Right ventricle myocardium superior (tissue), 1 donor: ENCODE data around the gene ACBD7. TPM values are rescaled to one million over a fixed set of nuclear protein-coding genes. Genes with fewer than 3 reads are reported as not detected.

ENCODE experiments used
- ATAC-seq: fragments of 200-7000 bp; cut with Tn5 transposase; one replicate; pipeline ENCODE4 v1.9.1; 2020; ENCODE audit warnings: mild to moderate bottlenecking; ENCODE audit not compliant: poor library complexity
- DNase-seq: peaks from one replicate; pipeline ENCODE4 v3.0.0-alpha.2; 2020
- intact Hi-C: fragments of 100-400 bp; cut with DNase I; formaldehyde crosslinking; loops from one replicate; pipeline ENCODE4 v1.11.2; 2022
- total RNA-seq: library from RNA; stranded (reverse); fragmentation: NEBNext Ultra II Directional; extraction: Animal tissue kit (Norgen Biotek cat#: 25700); gene quantifications from one replicate; pipeline ENCODE4 v1.2.1, GENCODE V29; 2021
- donor health status: DM: no; HTN: yes; CAD: no; lungs with severe emphysema.

The ACBD7 gene
- total RNA-seq, 1 donor from 2014 or later: not detected

GRCh38 chr10:15097011-15097812 lies 8.6 kb upstream of the ACBD7 start, which contains the start of gene RPP38:
Gene RPP38 (plus strand): TSS chr10:15097355. CDS start chr10:15103315, 5,960 bp downstream.
- DNase-seq: peak; percentile 98
- peak; percentile 99 for ATAC-seq
- intact Hi-C loops: loop anchor here (10.0 kb wide), 1 partner anchor 142 kb away; the partner anchor contains the start of genes DCLRE1C and MEIG1

GRCh38 chr10:15096661-15097010 lies 8.1 kb upstream of the ACBD7 start:
- ATAC-seq (peak; percentile 11), DNase-seq (no peak)
- intact Hi-C loops: loop anchor here (10.0 kb wide), 1 partner anchor 142 kb away; the partner anchor contains the start of genes DCLRE1C and MEIG1

- ATAC-seq: no peak
- intact Hi-C loops: loop anchor here (10.0 kb wide), 1 partner anchor 138 kb away; the partner anchor contains the start of genes DCLRE1C and MEIG1
- DNase-seq: no peak
Observed at GRCh38 chr10:15092855-15093408, 4.4 kb upstream of the ACBD7 start.

GRCh38 chr10:15091418-15091817 lies 2.8 kb upstream of the ACBD7 start:
- DNase-seq (no peak), ATAC-seq (no peak)
- intact Hi-C loops: loop anchor here (10.0 kb wide), 1 partner anchor 137 kb away; the partner anchor contains the start of genes DCLRE1C and MEIG1

GRCh38 chr10:15084502-15084922 lies 4.1 kb downstream of the ACBD7 start:
- peak; percentile 67 for ATAC-seq
- intact Hi-C loops: no loop called here

GRCh38 chr10:15083674-15084501 lies 4.7 kb downstream of the ACBD7 start:
- intact Hi-C loops: no loop called here
- ATAC-seq (no peak), DNase-seq (no peak)

More at GRCh38 chr10:15084502-15084922, 4.1 kb downstream of the ACBD7 start:
- no peak for DNase-seq

GRCh38 chr10:15075421-15075820 lies 13.2 kb downstream of the ACBD7 start:
- ATAC-seq: no peak
- intact Hi-C loops: no loop called here

GRCh38 chr10:15072358-15072757 lies 16.2 kb downstream of the ACBD7 start:
- DNase-seq (no peak), ATAC-seq (no peak)
- intact Hi-C loops: no loop called here

More at GRCh38 chr10:15075421-15075820, 13.2 kb downstream of the ACBD7 start:
- DNase-seq: no peak

GRCh38 chr10:15069230-15069629 lies 19.3 kb downstream of the ACBD7 start:
- no peak for ATAC-seq
- intact Hi-C loops: no loop called here
- no peak for DNase-seq

- ATAC-seq (no peak), DNase-seq (no peak)
- intact Hi-C loops: no loop called here
Observed at GRCh38 chr10:15068802-15069201, 19.8 kb downstream of the ACBD7 start.

- DNase-seq: no peak
- intact Hi-C loops: no loop called here
- ATAC-seq: no peak
Observed at GRCh38 chr10:15067154-15067553, 21.4 kb downstream of the ACBD7 start.

- intact Hi-C loops: no loop called here
- DNase-seq: no peak
Observed at GRCh38 chr10:15060638-15061037, 27.9 kb downstream of the ACBD7 start.

GRCh38 chr10:15059914-15060313 lies 28.7 kb downstream of the ACBD7 start:
- ATAC-seq: no peak
- no peak for DNase-seq
- intact Hi-C loops: no loop called here

More at GRCh38 chr10:15060638-15061037, 27.9 kb downstream of the ACBD7 start:
- no peak for ATAC-seq

- ATAC-seq: no peak
Observed at GRCh38 chr10:15058689-15059088, 29.9 kb downstream of the ACBD7 start.

GRCh38 chr10:15053061-15053460 lies 35.5 kb downstream of the ACBD7 start:
- ATAC-seq (no peak), DNase-seq (no peak)
- intact Hi-C loops: no loop called here

More at GRCh38 chr10:15058689-15059088, 29.9 kb downstream of the ACBD7 start:
- DNase-seq: no peak
- intact Hi-C loops: no loop called here

GRCh38 chr10:15052121-15052520 lies 36.5 kb downstream of the ACBD7 start:
- intact Hi-C loops: no loop called here
- DNase-seq (no peak), ATAC-seq (no peak)

GRCh38 chr10:15049533-15049932 lies 39.0 kb downstream of the ACBD7 start:
- DNase-seq: no peak
- no peak for ATAC-seq
- intact Hi-C loops: no loop called here

- DNase-seq (no peak), ATAC-seq (no peak)
- intact Hi-C loops: no loop called here
Observed at GRCh38 chr10:15046626-15047025, 42.0 kb downstream of the ACBD7 start.

GRCh38 chr10:15045380-15045779 lies 43.2 kb downstream of the ACBD7 start:
- ATAC-seq: no peak
- intact Hi-C loops: no loop called here
- DNase-seq: no peak
